HepG2 (cell line): ENCODE data around the gene WNK4. TPM values are rescaled to one million over a fixed set of nuclear protein-coding genes. Genes with fewer than 3 reads are reported as not detected.

Experiments used
- ATAC-seq: fragments of 200-7000 bp; cut with Tn5 transposase; 3 replicates; pipeline ENCODE4 v1.9.1; 2020; ENCODE audit warnings: mild to moderate bottlenecking, moderate library complexity
- BruUV-seq: library from RNA; stranded (reverse); fragments of 400-500 nt; replicated peaks from 2 replicates; lab custom pipeline; 2021; lab: Mats Ljungman, UMichigan
- CTCF ChIA-PET: fragments of 300-600 bp; formaldehyde crosslinking; extraction: SDS; loops from one replicate; lab custom pipeline; 2021; ENCODE audit warnings: low total read pairs, inconsistent platforms, low intra/inter-chr PET ratio; lab: Yijun Ruan, JAX
- POLR2A ChIA-PET: fragments of 350-600 bp; sonication (Branson Sonifier 250); formaldehyde crosslinking; loops from one replicate; lab custom pipeline; 2020; ENCODE audit warnings: antibody characterized with exemption, inconsistent platforms; lab: Yijun Ruan, JAX
- DNase-seq: peaks from one replicate; pipeline ENCODE4 v3.0.0-alpha.2; 2015; ENCODE audit warnings: low spot score
- FAIRE-seq: peaks from 3 replicates; lab custom pipeline; 2011; peaks lifted over from hg19 to GRCh38; lab: Jason Lieb, UNC
- H2AFZ ChIP-seq: one replicate; pipeline ENCODE4 v1.6.1; 2011; ENCODE audit warnings: low read length, inconsistent platforms
- H3K27ac ChIP-seq: fragments of 300-600 bp; 3 replicates; pipeline ENCODE4 v1.8.0; 2011; ENCODE audit warnings: mixed run types, mild to moderate bottlenecking, mixed read lengths, low read length, inconsistent platforms; ENCODE audit not compliant: insufficient read depth; ENCODE audit errors: extremely low read length
- H3K27me3 ChIP-seq, 2 experiments: fragments of 200-600 bp in 1 of 2; 2 replicates in 1 of 2; 3 replicates in 1 of 2; pipeline versions ENCODE4 v1.6.0 to v1.8.0; 2011; ENCODE audit warnings: low read length in 2 of 2, mild to moderate bottlenecking in 2 of 2, moderate library complexity in 2 of 2, inconsistent platforms in 1 of 2; ENCODE audit not compliant: insufficient read depth in 2 of 2, control insufficient read depth in 1 of 2
- H3K36me3 ChIP-seq, 2 experiments: fragments of 200-600 bp in 1 of 2; replicated peaks in 1 of 2; 2 replicates in 1 of 2; 3 replicates in 1 of 2; pipeline versions ENCODE4 v1.5.1 to v1.8.0; 2011; ENCODE audit warnings: low read length in 2 of 2, inconsistent platforms in 1 of 2; ENCODE audit not compliant: insufficient read depth in 2 of 2, control insufficient read depth in 1 of 2
- H3K4me1 ChIP-seq: 2 replicates; pipeline ENCODE4 v1.5.1; 2012; ENCODE audit warnings: low read length, inconsistent platforms; ENCODE audit not compliant: insufficient read depth
- H3K4me2 ChIP-seq: 2 replicates; pipeline ENCODE4 v1.6.0; 2011; ENCODE audit warnings: low read depth, low read length, inconsistent platforms
- H3K4me3 ChIP-seq, 3 experiments: fragments of 200-600 bp in 1 of 3; sonication (generic), shearing (Covaris generic) in 1 of 3; replicated peaks in 1 of 3; 2 replicates each; pipeline ENCODE4 v1.5.1; 2011 to 2016; ENCODE audit warnings: low read length in 3 of 3, inconsistent platforms in 2 of 3, low read depth in 2 of 3, mild to moderate bottlenecking in 2 of 3, control low read depth in 1 of 3, mixed read lengths in 1 of 3; ENCODE audit not compliant: insufficient read depth in 1 of 3
- H3K79me2 ChIP-seq: one replicate; pipeline ENCODE4 v1.6.1; 2011; ENCODE audit warnings: low read length, inconsistent platforms; ENCODE audit not compliant: insufficient read depth
- H3K9ac ChIP-seq: 2 replicates; pipeline ENCODE4 v1.6.0; 2011; ENCODE audit warnings: mild to moderate bottlenecking, low read depth, low read length, inconsistent platforms; ENCODE audit not compliant: insufficient read depth
- H3K9me3 ChIP-seq: 2 replicates; pipeline ENCODE4 v1.5.1; 2012; ENCODE audit warnings: mild to moderate bottlenecking, low read length
- H4K20me1 ChIP-seq: 2 replicates; pipeline ENCODE4 v1.6.0; 2011; ENCODE audit warnings: inconsistent platforms, mild to moderate bottlenecking, low read length, moderate library complexity; ENCODE audit not compliant: insufficient read depth
- AGO1 ChIP-seq: fragments of 200-400 bp; formaldehyde crosslinking; IDR thresholded peaks from 2 replicates; pipeline ENCODE4 v1.6.1; 2017; ENCODE audit warnings: mild to moderate bottlenecking, low read depth, low read length, moderate library complexity; ENCODE audit not compliant: poor library complexity, severe bottlenecking
- AGO2 ChIP-seq: fragments of 200-400 bp; formaldehyde crosslinking; optimal IDR thresholded peaks from 2 replicates; pipeline ENCODE3; 2017; ENCODE audit warnings: mild to moderate bottlenecking, low read depth, low read length, moderate library complexity
- CHCHD3 ChIP-seq: sonication (generic); formaldehyde crosslinking; IDR thresholded peaks from 2 replicates; pipeline ENCODE4 v1.8.0; 2022; ENCODE audit warnings: mild to moderate bottlenecking, missing genetic modification reagents, moderate library complexity
- GABPB1 ChIP-seq: IDR thresholded peaks from 2 replicates; pipeline ENCODE4 v1.6.1; 2016; ENCODE audit warnings: mild to moderate bottlenecking, missing genetic modification reagents, moderate library complexity, missing compliant biosample characterization
- HOXD1 ChIP-seq: sonication (generic); formaldehyde crosslinking; IDR thresholded peaks from 2 replicates; pipeline ENCODE4 v1.5.0; 2020; ENCODE audit warnings: missing genetic modification reagents
- POLR2A ChIP-seq, 2 experiments: IDR thresholded peaks; 2 replicates each; pipeline ENCODE4 v1.6.1; 2011; ENCODE audit warnings: low read depth in 2 of 2, low read length in 2 of 2, mild to moderate bottlenecking in 1 of 2, moderate library complexity in 1 of 2; ENCODE audit not compliant: insufficient read depth in 1 of 2
- RBFOX2 ChIP-seq: fragments of 200-400 bp; formaldehyde crosslinking; IDR thresholded peaks from 2 replicates; pipeline ENCODE4 v1.6.1; 2017; ENCODE audit warnings: low read depth, mild to moderate bottlenecking, low read length
- SSRP1 ChIP-seq: IDR thresholded peaks from 2 replicates; pipeline ENCODE4 v1.6.1; 2016; ENCODE audit warnings: control low read depth
- ZC3H13 ChIP-seq: sonication (generic); formaldehyde crosslinking; IDR thresholded peaks from 2 replicates; pipeline ENCODE4 v1.8.1; 2023; ENCODE audit warnings: mild to moderate bottlenecking, missing genetic modification reagents, moderate library complexity
- ZNF225 ChIP-seq: sonication (generic); formaldehyde crosslinking; IDR thresholded peaks from 2 replicates; pipeline ENCODE4 v1.4.0; 2020; ENCODE audit warnings: mild to moderate bottlenecking, missing genetic modification reagents
- ZNF687 ChIP-seq: sonication (generic); formaldehyde crosslinking; IDR thresholded peaks from 2 replicates; pipeline ENCODE4 v1.5.1; 2020; ENCODE audit warnings: mild to moderate bottlenecking, missing genetic modification reagents, moderate library complexity
- ZNF776 ChIP-seq: sonication (generic); formaldehyde crosslinking; IDR thresholded peaks from 2 replicates; pipeline ENCODE4 v1.4.0; 2020; ENCODE audit warnings: mild to moderate bottlenecking, missing genetic modification reagents
- WGBS: methylation state at CpG from one replicate; pipeline ENCODE4 v1.1.6; 2017; ENCODE audit warnings: low lambda C conversion rate; 5-methylcytosine and 5-hydroxymethylcytosine counted together
- in situ Hi-C: cut with HindIII; loops from 2 replicates; pipeline ENCODE4 v1.10.0; 2017; ENCODE audit warnings: low pct_unique_long_range_greater_than_20kb; ENCODE audit not compliant: extremely low pct_ligation_motif_present
- intact Hi-C: fragments of 100-400 bp; cut with micrococcal nuclease; formaldehyde crosslinking; loops from one replicate; pipeline ENCODE4 v1.10.0; 2022; ENCODE audit not compliant: unreplicated experiment
- polyA plus RNA-seq, 8 experiments: library from polyadenylated mRNA; depleted of rRNA in 3 of 8; stranded (reverse) in 7 of 8; unstranded in 1 of 8; fragments of >200 nt; fragmentation: Illumina TruSeq in 4 of 8; extraction: Trizol in 4 of 8; gene quantifications; 2 replicates each; pipeline versions ENCODE4 v1.2.1 to v1.2.3, GENCODE V29; 2011 to 2016; ENCODE audit warnings: low read depth in 4 of 8, missing spikeins in 1 of 8, mixed read lengths in 1 of 8; ENCODE audit not compliant: insufficient read depth in 1 of 8
- total RNA-seq, 5 experiments: library from RNA; depleted of rRNA; stranded (reverse); fragments of >200 nt; fragmentation: Illumina TruSeq; extraction: Trizol; gene quantifications; 2 replicates each; pipeline ENCODE4 v1.2.3, GENCODE V29; 2016; ENCODE audit warnings: low read depth in 1 of 5
- TF ChIP-seq, protein P1 (sequence below): sonication (generic); formaldehyde crosslinking; IDR thresholded peaks from 2 replicates; pipeline ENCODE4 v1.5.0; 2020; ENCODE audit warnings: missing genetic modification reagents

WNK4 gene
- total and polyA plus RNA-seq, 2 of the 13 experiments (the other 11 are each of a cell fraction or from before 2014, with no cell fraction given) = 2.7 to 13.7 TPM

- in situ Hi-C loops = no loop called here
- no TSS peak for BruUV-seq
Observed at GRCh38 chr17:42784409-42784808, 4.0 kb downstream of the WNK4 start.

GRCh38 chr17:42784811-42785592 is 4.6 kb downstream of the WNK4 start:
- no TSS peak for BruUV-seq
- H2AFZ ChIP-seq = no peak overlapping the region
- peak; percentile 98 for TF ChIP-seq AGO2
- TF ChIP-seq AGO1 = peak; percentile 35
- peak; percentile 16 for TF ChIP-seq ZNF687 (CRISPR knock-in tag)
- no peak for TF ChIP-seq HOXD1 (CRISPR knock-in tag)
- TF ChIP-seq POLR2A (IDR thresholded peaks at IDR 0.05; ENCODE audit: insufficient read depth in 1 of 2, low read depth in 2 of 2, low read length in 2 of 2) = peak in 1 of 2 experiments; percentile 34; a peak in 1 of 4 replicates
- TF ChIP-seq CHCHD3 = no peak
- peak; percentile 51; the same call in 1 of the 2 replicates for TF ChIP-seq ZNF776
- TF ChIP-seq ZNF225 = peak; percentile 31; the same call in 1 of the 2 replicates
- TF ChIP-seq ZC3H13 (CRISPR knock-in tag) = peak; percentile 71; the same call in 1 of the 2 replicates
- TF ChIP-seq SSRP1 (CRISPR knock-in tag) = 0 out of 2 replicates have a peak, but pooled peaks have one; percentile 66
- peak; percentile 86 for TF ChIP-seq RBFOX2

More at GRCh38 chr17:42784409-42784808, 4.0 kb downstream of the WNK4 start:
- H2AFZ ChIP-seq = no peak overlapping the region
- no peak for ATAC-seq
- H3K36me3 ChIP-seq = peaks cover 19 to 32% of the 10 kb centered on the region in 2 experiments; a peak in 4 of 5 replicates
- intact Hi-C loops = no loop called here
- POLR2A ChIA-PET = interaction anchor here (3.3 kb wide), 1 partner anchor 13 kb away, joined by 18 read pairs; the partner anchor contains the start of genes CNTD1 and COA3
- CTCF ChIA-PET = no interaction called here
- H3K9me3 ChIP-seq = no peaks in the 10 kb centered on the region
- H3K4me2 ChIP-seq = no peak overlapping the region
- no peaks in the 10 kb centered on the region; a peak in 1 of 5 replicates for H3K27me3 ChIP-seq
- peaks cover 24% of the 10 kb centered on the region for H3K4me1 ChIP-seq
- no peak overlapping the region for H3K27ac ChIP-seq
- peaks cover 4% of the 10 kb centered on the region; the same call in 1 of the 2 replicates for H4K20me1 ChIP-seq
- DNase-seq = no peak
- 98% methylated on average over 25 of the region's 25 CpGs for WGBS
- peak; percentile 6; the same call in 1 of the 2 replicates for TF ChIP-seq GABPB1 (CRISPR knock-in tag)
- TF ChIP-seq, protein P1, sequence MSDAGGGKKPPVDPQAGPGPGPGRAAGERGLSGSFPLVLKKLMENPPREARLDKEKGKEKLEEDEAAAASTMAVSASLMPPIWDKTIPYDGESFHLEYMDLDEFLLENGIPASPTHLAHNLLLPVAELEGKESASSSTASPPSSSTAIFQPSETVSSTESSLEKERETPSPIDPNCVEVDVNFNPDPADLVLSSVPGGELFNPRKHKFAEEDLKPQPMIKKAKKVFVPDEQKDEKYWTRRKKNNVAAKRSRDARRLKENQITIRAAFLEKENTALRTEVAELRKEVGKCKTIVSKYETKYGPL = no peak
- no peak for FAIRE-seq
- peaks cover 23% of the 10 kb centered on the region for H3K79me2 ChIP-seq
- no peak overlapping the region for H3K9ac ChIP-seq
- no peak overlapping the region for H3K4me3 ChIP-seq

More at GRCh38 chr17:42784811-42785592, 4.6 kb downstream of the WNK4 start:
- no peak overlapping the region for H3K4me2 ChIP-seq
- H3K4me1 ChIP-seq = peaks cover 23% of the 10 kb centered on the region
- intact Hi-C loops = no loop called here
- ChIA-PET POLR2A (interaction anchor here (3.3 kb wide), 1 partner anchor 13 kb away, joined by 18 read pairs; the partner anchor contains the start of genes CNTD1 and COA3), CTCF (no interaction called here)
- in situ Hi-C loops = no loop called here
- no peak overlapping the region for H3K4me3 ChIP-seq
- peaks cover 19 to 32% of the 10 kb centered on the region in 2 experiments; a peak in 4 of 5 replicates for H3K36me3 ChIP-seq
- no peak for DNase-seq
- no peak overlapping the region for H3K9ac ChIP-seq
- H3K27me3 ChIP-seq = no peaks in the 10 kb centered on the region; a peak in 1 of 5 replicates
- H4K20me1 ChIP-seq = peaks cover 4% of the 10 kb centered on the region; the same call in 1 of the 2 replicates
- peaks cover 23% of the 10 kb centered on the region for H3K79me2 ChIP-seq
- no peaks in the 10 kb centered on the region for H3K9me3 ChIP-seq
- H3K27ac ChIP-seq = no peak overlapping the region
- ATAC-seq = no peak
- WGBS = 97% methylated on average over 52 of the region's 52 CpGs
- no peak for FAIRE-seq
